OCI-LY7 (cell line): ENCODE measurements around the gene BACE1.

Experiments
- CTCF ChIP-seq: fragments of 200-600 bp; sonication (generic); conservative IDR thresholded peaks from 2 replicates; pipeline ENCODE4 v1.5.1; 2014; ENCODE audit warnings: mild to moderate bottlenecking, antibody characterized with exemption, low read length, moderate library complexity, mixed read lengths
- EZH2phosphoT487 ChIP-seq: fragments of 200-600 bp; sonication (generic); IDR thresholded peaks from 2 replicates; pipeline ENCODE4 v1.6.1; 2018; ENCODE audit warnings: low read depth, borderline replicate concordance, mild to moderate bottlenecking, mixed run types, antibody characterized with exemption, low read length, moderate library complexity, mixed read lengths

DNA sequence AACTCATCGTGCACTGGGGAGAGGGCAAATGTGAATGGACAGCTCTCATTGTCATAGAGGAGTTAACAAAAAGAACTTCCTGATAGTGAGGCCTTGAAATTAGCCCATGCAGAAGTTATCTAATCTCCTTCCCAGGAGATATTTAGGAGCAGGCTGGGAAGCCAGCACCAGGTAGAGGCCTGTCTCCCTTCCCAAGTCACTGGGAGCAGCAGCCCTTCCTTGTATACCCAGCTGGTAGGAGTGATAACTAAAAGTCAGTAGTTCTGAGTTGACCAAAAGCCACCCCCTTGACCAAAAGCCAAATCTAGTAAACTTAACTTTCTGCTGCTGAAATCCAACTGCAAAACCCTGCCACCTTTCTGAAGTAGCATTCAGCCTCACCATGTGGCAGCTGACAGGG lies 26.3 kb downstream of the BACE1 start:
- no peak for TF ChIP-seq CTCF
- no peak for TF ChIP-seq EZH2phosphoT487
